Left ventricle myocardium inferior (tissue), 1 donor: ENCODE measurements around the gene HOXA13. TPM values are rescaled to one million over a fixed set of nuclear protein-coding genes. Genes with fewer than 3 reads are reported as not detected.

Source experiments
- DNase-seq: peaks from one replicate; pipeline ENCODE4 v3.0.0-alpha.2; 2020
- H3K27ac ChIP-seq: fragments of 200-600 bp; replicated peaks from 2 replicates; pipeline ENCODE4 v1.8.0; 2021
- H3K27me3 ChIP-seq: fragments of 200-600 bp; 2 replicates; pipeline ENCODE4 v1.8.0; 2021; ENCODE audit warnings: low read depth
- H3K36me3 ChIP-seq: fragments of 200-600 bp; 2 replicates; pipeline ENCODE4 v1.8.0; 2021
- H3K4me1 ChIP-seq: fragments of 200-600 bp; 2 replicates; pipeline ENCODE4 v1.8.0; 2021
- H3K4me3 ChIP-seq: fragments of 200-600 bp; 2 replicates; pipeline ENCODE4 v1.8.0; 2021; ENCODE audit warnings: mild to moderate bottlenecking, moderate library complexity
- H3K9me3 ChIP-seq: fragments of 200-600 bp; replicated peaks from 2 replicates; pipeline ENCODE4 v1.8.0; 2021
- CTCF ChIP-seq: fragments of 200-600 bp; IDR thresholded peaks from 2 replicates; pipeline ENCODE4 v1.8.0; 2021; ENCODE audit warnings: antibody characterized with exemption, mild to moderate bottlenecking, borderline replicate concordance
- intact Hi-C: fragments of 100-400 bp; cut with micrococcal nuclease; formaldehyde crosslinking; loops from one replicate; pipeline ENCODE4 v1.11.0; 2022
- total RNA-seq: library from RNA; stranded (reverse); fragmentation: NEBNext Ultra II Directional; extraction: Animal tissue kit (Norgen Biotek cat#: 25700); gene quantifications from one replicate; pipeline ENCODE4 v1.2.1, GENCODE V29; 2021
- donor health status: DM: no; HTN: yes; CAD: no; lungs with severe emphysema.

HOXA13 gene
- total RNA-seq, 1 donor from 2014 or later, result not detected

- TF ChIP-seq CTCF, result no peak
- peak overlapping the region; percentile 61 for H3K4me3 ChIP-seq
- DNase-seq, result peak; percentile 13
- peaks cover 100% of the 10 kb centered on the region for H3K27me3 ChIP-seq
- intact Hi-C loops, result no loop called here
- peaks cover 38% of the 10 kb centered on the region for H3K4me1 ChIP-seq
- no peaks in the 10 kb centered on the region for H3K9me3 ChIP-seq
- H3K27ac ChIP-seq, result no peak overlapping the region
- H3K36me3 ChIP-seq, result no peaks in the 10 kb centered on the region
Measured at GRCh38 chr7:27172823-27173510, 26.9 kb downstream of the HOXA13 start.

- no peaks in the 10 kb centered on the region for H3K36me3 ChIP-seq
- H3K9me3 ChIP-seq, result no peaks in the 10 kb centered on the region
- no peak for TF ChIP-seq CTCF
- DNase-seq, result peak; percentile 12
- intact Hi-C loops, result no loop called here
- no peak overlapping the region for H3K27ac ChIP-seq
- peak overlapping the region; percentile 61 for H3K4me3 ChIP-seq
- peaks cover 100% of the 10 kb centered on the region for H3K27me3 ChIP-seq
- peaks cover 38% of the 10 kb centered on the region for H3K4me1 ChIP-seq
Measured at GRCh38 chr7:27172315-27172774, 27.5 kb downstream of the HOXA13 start.

- Histone ChIP-seq H3K27me3 (peaks cover 100% of the 10 kb centered on the region), H3K4me3 (no peak overlapping the region), H3K9me3 (no peaks in the 10 kb centered on the region), H3K4me1 (peaks cover 40% of the 10 kb centered on the region), H3K36me3 (no peaks in the 10 kb centered on the region), H3K27ac (no peak overlapping the region)
- intact Hi-C loops, result no loop called here
- peak; percentile 5 for DNase-seq
- TF ChIP-seq CTCF, result no peak
Measured at GRCh38 chr7:27171637-27172314, 28.1 kb downstream of the HOXA13 start.

GRCh38 chr7:27171325-27171636 is 28.6 kb downstream of the HOXA13 start:
- Histone ChIP-seq H3K9me3 (no peaks in the 10 kb centered on the region), H3K27me3 (peaks cover 100% of the 10 kb centered on the region), H3K36me3 (no peaks in the 10 kb centered on the region), H3K4me1 (peaks cover 45% of the 10 kb centered on the region), H3K27ac (no peak overlapping the region), H3K4me3 (no peak overlapping the region)
- intact Hi-C loops, result no loop called here
- TF ChIP-seq CTCF, result no peak
- DNase-seq, result no peak

GRCh38 chr7:27170426-27171324 is 29.2 kb downstream of the HOXA13 start:
- Histone ChIP-seq H3K4me3 (no peak overlapping the region), H3K27me3 (peaks cover 100% of the 10 kb centered on the region), H3K27ac (no peak overlapping the region), H3K9me3 (no peaks in the 10 kb centered on the region), H3K36me3 (no peaks in the 10 kb centered on the region), H3K4me1 (peaks cover 50% of the 10 kb centered on the region)
- intact Hi-C loops, result no loop called here
- no peak for DNase-seq
- no peak for TF ChIP-seq CTCF
